ENCODE measurements around the gene CDC42SE2. TPM values are rescaled to one million over a fixed set of nuclear protein-coding genes. Genes with fewer than 3 reads are reported as not detected.

CDC42SE2 gene
- total RNA-seq, 1 experiment from 2014 or later, result 23.2 TPM

DNA sequence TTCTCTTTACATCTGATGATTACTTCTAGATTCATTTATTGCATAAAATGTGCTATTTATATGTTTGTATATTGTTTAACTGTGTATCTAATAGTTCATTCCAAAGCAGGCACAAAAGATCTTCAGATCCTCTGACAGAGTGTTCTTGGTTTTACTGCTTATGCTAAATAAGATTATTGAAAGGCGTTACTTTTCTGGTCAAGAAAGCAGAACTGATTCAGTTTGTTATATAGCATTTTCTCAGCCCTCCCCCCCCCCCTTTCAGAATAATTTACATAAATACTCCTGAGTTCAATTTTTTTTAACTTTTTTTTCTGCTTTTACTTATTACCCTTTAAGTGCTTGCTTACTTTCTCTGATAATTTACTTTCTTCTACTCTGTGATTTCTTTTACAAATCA is 15.4 kb downstream of the CDC42SE2 start:
- Mint-ChIP-seq H3K4me1 (peaks cover 6 to 13% of the 10 kb centered on the region in 2 experiments), H3K27ac (peak overlapping the region in 1 of 3 experiments; percentile 81; a peak in 3 of 7 replicates), H3K27me3 (ENCODE audit: low read depth) (no peaks in the 10 kb centered on the region; the same call in 1 of the 2 replicates), H3K9me3 (peaks cover 12% of the 10 kb centered on the region in 2 experiments; a peak in 4 of 5 replicates), H3K36me3 (ENCODE audit: insufficient read depth in 1 of 3, low read depth in 3 of 3) (peaks cover 3 to 13% (median 4%) of the 10 kb centered on the region in 3 experiments; a peak in 6 of 7 replicates), H3K4me3 (no peak overlapping the region; a peak in 1 of 5 replicates)
- Histone ChIP-seq H4K91ac (ENCODE audit: insufficient read length, low read depth, low read length) (no peak overlapping the region), H3K9ac (ENCODE audit: extremely low read depth, insufficient read length, low read length) (no peak overlapping the region), H3K4me2 (ENCODE audit: insufficient read depth, insufficient read length, low read length) (no peak overlapping the region), H3K79me1 (ENCODE audit: insufficient read depth, low read depth, low read length, poor library complexity, severe bottlenecking) (peaks cover 5% of the 10 kb centered on the region), H4K20me1 (ENCODE audit: control insufficient read depth, insufficient read depth, insufficient read length) (peaks cover 2% of the 10 kb centered on the region), H4K5ac (ENCODE audit: insufficient read length, low read depth, low read length) (no peak overlapping the region), H2BK5ac (ENCODE audit: insufficient read length, low read length) (no peak overlapping the region), H3K23me2 (ENCODE audit: insufficient read length, low read depth, low read length, poor library complexity, severe bottlenecking) (no peaks in the 10 kb centered on the region), H3K14ac (ENCODE audit: insufficient read depth, low read length) (no peak overlapping the region), H2AFZ (ENCODE audit: low read length) (no peak overlapping the region), H3K27me3 (ENCODE audit: insufficient read depth, low read length) (no peaks in the 10 kb centered on the region), H2AK5ac (ENCODE audit: insufficient read length, low read length) (no peak overlapping the region), H3K4me1 (ENCODE audit: insufficient read depth, low read length) (no peaks in the 10 kb centered on the region), H2BK20ac (ENCODE audit: low read depth, low read length, poor library complexity, severe bottlenecking) (no peak overlapping the region), H3K18ac (ENCODE audit: insufficient read length, low read depth, low read length) (no peak overlapping the region), H2BK120ac (ENCODE audit: low read depth, low read length, poor library complexity, severe bottlenecking) (no peak overlapping the region), H3K9me3 (ENCODE audit: control insufficient read depth, low read depth, low read length) (no peaks in the 10 kb centered on the region), H3K79me2 (ENCODE audit: insufficient read depth, low read length) (peaks cover 2% of the 10 kb centered on the region; the same call in 1 of the 2 replicates), H3K56ac (ENCODE audit: insufficient read length, low read depth, low read length) (no peak overlapping the region), H2BK12ac (ENCODE audit: insufficient read length, low read depth, low read length) (no peak overlapping the region), H3T11ph (ENCODE audit: low read length) (no peak overlapping the region), H3K4ac (ENCODE audit: low read depth, low read length) (no peak overlapping the region), H2BK15ac (ENCODE audit: low read depth, low read length) (no peak overlapping the region), H4K8ac (replicated peaks; ENCODE audit: insufficient read length, low read depth, low read length) (no peak overlapping the region), H3K23ac (ENCODE audit: insufficient read length, low read depth, low read length) (no peak overlapping the region), H3K27ac (ENCODE audit: insufficient read length, low read depth, low read length) (no peak overlapping the region)
- no peak for DNase-seq
- TF ChIP-seq, protein P1, sequence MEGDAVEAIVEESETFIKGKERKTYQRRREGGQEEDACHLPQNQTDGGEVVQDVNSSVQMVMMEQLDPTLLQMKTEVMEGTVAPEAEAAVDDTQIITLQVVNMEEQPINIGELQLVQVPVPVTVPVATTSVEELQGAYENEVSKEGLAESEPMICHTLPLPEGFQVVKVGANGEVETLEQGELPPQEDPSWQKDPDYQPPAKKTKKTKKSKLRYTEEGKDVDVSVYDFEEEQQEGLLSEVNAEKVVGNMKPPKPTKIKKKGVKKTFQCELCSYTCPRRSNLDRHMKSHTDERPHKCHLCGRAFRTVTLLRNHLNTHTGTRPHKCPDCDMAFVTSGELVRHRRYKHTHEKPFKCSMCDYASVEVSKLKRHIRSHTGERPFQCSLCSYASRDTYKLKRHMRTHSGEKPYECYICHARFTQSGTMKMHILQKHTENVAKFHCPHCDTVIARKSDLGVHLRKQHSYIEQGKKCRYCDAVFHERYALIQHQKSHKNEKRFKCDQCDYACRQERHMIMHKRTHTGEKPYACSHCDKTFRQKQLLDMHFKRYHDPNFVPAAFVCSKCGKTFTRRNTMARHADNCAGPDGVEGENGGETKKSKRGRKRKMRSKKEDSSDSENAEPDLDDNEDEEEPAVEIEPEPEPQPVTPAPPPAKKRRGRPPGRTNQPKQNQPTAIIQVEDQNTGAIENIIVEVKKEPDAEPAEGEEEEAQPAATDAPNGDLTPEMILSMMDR (conservative IDR thresholded peaks at IDR 0.05), result no peak
- no CpG with 5 or more reads among the region's 1 CpG for WGBS (ENCODE audit: extremely low coverage, insufficient read length, low lambda C conversion rate)
